Activated T-cell treated with anti-CD3 and anti-CD28 coated beads, Interleukin-2, amount 50 U/mL, for 72 hours (primary cell): ENCODE data around the gene UQCRFS1. TPM values are rescaled to one million over a fixed set of nuclear protein-coding genes. Genes with fewer than 3 reads are reported as not detected.
"Not testable (repeated sequence)": the region's sequence is repeated elsewhere in the genome, so short reads cannot be mapped to it uniquely, and the experiment has no call there.

Experiments
- ATAC-seq, 2 donors: fragments of 150-1000 bp; cut with Tn5 transposase; replicated peaks in 1 of 2; 2 replicates each; pipeline ENCODE4 v1.10.0; 2021; ENCODE audit warnings: moderate library complexity in 2 of 2, mild to moderate bottlenecking in 1 of 2
- DNase-seq, 2 donors: peaks; one replicate each; pipeline ENCODE4 v3.0.0; 2021 to 2022; ENCODE audit warnings: mixed read lengths in 1 of 2
- H3K27ac Mint-ChIP-seq: one replicate; pipeline ENCODE4 v1.8.0; 2022; ENCODE audit warnings: mild to moderate bottlenecking, moderate library complexity, mixed read lengths
- H3K27me3 Mint-ChIP-seq: one replicate; pipeline ENCODE4 v1.8.0; 2022; ENCODE audit warnings: low read depth, mixed read lengths
- H3K36me3 Mint-ChIP-seq, 2 donors: one replicate each; pipeline ENCODE4 v1.8.0; 2022; ENCODE audit warnings: mixed read lengths in 2 of 2, mild to moderate bottlenecking in 1 of 2; ENCODE audit not compliant: insufficient read depth in 2 of 2
- H3K4me1 Mint-ChIP-seq: one replicate; pipeline ENCODE4 v1.8.0; 2022; ENCODE audit warnings: low read depth, mixed read lengths
- H3K4me3 Mint-ChIP-seq, 2 donors: one replicate each; pipeline ENCODE4 v1.8.0; 2022; ENCODE audit warnings: mild to moderate bottlenecking in 2 of 2, mixed read lengths in 2 of 2, moderate library complexity in 2 of 2
- H3K9me3 Mint-ChIP-seq, 2 donors: one replicate each; pipeline ENCODE4 v1.8.0; 2022; ENCODE audit warnings: mixed read lengths in 2 of 2
- total RNA-seq, 2 donors: library from RNA; stranded (reverse); gene quantifications; one replicate each; pipeline ENCODE4 v1.2.3, GENCODE V29; 2022

Gene UQCRFS1
- total RNA-seq, 2 donors from 2014 or later: 39.1 to 40.1 TPM

DNA sequence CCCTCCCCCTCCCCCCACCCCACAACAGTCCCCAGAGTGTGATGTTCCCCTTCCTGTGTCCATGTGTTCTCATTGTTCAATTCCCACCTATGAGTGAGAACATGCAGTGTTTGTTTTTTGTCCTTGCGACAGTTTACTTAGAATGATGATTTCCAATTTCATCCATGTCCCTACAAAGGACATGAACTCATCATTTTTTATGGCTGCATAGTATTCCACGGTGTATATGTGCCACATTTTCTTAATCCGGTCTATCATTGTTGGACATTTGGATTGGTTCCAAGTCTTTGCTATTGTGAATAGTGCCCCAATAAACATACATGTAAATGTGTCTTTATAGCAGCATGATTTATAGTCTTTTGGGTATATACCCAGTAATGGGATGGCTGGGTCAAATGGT is 2.4 kb downstream of the UQCRFS1 start:
- Mint-ChIP-seq H3K4me3 (peak overlapping the region; percentile 27 to 39), H3K36me3 (peaks cover 17 to 32% of the 10 kb centered on the region in 2 donors), H3K4me1 (peaks cover 46% of the 10 kb centered on the region)
- not testable (repeated sequence) for DNase-seq, H3K9me3 Mint-ChIP-seq, H3K27ac Mint-ChIP-seq, ATAC-seq, H3K27me3 Mint-ChIP-seq

DNA sequence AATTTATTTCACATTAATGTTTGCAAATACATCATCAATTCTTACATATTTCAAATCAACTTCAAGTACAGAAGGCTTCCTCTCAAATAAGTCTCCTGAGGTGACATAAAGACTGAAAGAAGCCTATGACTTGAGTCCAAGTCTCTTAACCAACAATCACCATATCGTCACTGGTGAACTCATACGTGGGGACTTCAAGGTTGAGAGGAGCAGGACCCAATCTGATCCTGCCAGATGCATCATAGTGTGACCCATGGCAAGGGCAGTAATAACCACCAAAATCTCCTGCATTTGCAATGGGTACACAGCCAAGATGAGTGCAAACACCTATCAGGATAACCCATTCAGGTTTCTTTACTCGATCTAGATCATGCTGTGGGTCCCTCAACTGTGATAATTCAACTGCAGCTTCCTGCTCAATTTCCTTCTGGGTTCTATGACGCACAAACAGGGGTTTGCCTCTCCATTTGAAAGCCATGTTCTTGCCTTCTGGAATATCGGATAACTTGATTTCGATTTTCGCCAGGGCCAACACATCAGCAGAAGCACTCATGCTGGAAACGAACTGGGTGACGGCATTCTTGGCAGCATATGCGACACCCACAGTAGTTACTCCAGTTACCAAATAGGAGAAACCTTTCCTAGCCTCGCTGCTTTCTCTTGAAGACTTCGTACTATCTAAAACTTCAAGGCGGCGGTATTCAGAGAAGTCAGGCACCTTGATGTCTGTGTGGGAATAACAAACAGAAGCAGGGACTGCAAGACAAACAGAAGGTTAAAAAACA is 5.4 kb downstream of the UQCRFS1 start:
- not testable (repeated sequence) for H3K27ac Mint-ChIP-seq, H3K4me3 Mint-ChIP-seq, DNase-seq, ATAC-seq, H3K9me3 Mint-ChIP-seq, H3K27me3 Mint-ChIP-seq
- Mint-ChIP-seq H3K4me1 (peaks cover 38% of the 10 kb centered on the region), H3K36me3 (peaks cover 17 to 32% of the 10 kb centered on the region in 2 donors)

DNA sequence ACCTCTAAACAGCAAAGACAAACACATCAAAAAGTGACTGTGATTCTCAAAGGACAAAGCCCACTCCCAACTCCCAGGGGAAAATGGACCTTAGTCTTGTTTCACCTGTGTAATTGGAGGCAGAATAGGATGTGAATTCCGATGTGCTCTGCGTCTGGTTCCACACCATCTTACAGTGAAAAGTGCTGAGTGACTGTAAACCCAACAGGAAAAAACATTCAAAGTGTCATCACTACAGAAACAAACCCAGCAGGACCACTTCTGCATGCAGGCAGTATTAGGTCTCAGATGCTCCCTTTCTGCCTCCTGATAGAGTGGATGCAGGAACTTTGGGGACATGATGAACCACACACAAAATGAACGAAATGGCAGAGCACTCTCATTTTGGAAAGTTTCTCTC is 6.5 kb downstream of the UQCRFS1 start:
- Mint-ChIP-seq H3K4me3 (no peak overlapping the region), H3K4me1 (peaks cover 28% of the 10 kb centered on the region), H3K9me3 (peaks cover 2 to 3% of the 10 kb centered on the region in 2 donors), H3K27ac (peak overlapping the region; percentile 61), H3K27me3 (no peaks in the 10 kb centered on the region), H3K36me3 (peaks cover 7 to 24% of the 10 kb centered on the region in 2 donors)
- DNase-seq (no peak), ATAC-seq (no peak)

DNA sequence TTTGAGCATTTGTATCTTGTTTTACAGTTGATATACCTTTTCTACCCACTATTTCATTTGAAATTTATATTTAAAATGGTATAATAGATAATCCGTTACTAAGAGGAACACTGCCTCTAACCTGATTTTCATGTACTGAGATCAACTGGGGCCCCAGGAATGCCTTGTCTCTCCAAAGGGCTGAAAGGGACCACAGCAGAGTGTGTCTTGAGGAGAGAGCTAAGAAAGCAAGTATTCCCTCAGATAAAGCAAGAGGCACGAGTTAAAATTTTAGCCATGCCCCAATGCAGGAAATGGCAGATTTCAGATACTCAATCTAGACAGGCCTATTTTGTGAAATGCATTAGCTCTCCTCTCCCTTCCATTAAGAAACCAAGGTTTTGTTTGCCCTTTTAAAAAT is 10.7 kb downstream of the UQCRFS1 start:
- no peaks in the 10 kb centered on the region for H3K4me1 Mint-ChIP-seq
- H3K36me3 Mint-ChIP-seq: peaks cover 2 to 14% of the 10 kb centered on the region in 2 donors
- no peaks in the 10 kb centered on the region for H3K27me3 Mint-ChIP-seq
- H3K9me3 Mint-ChIP-seq: peaks cover 2 to 7% of the 10 kb centered on the region in 2 donors
- ATAC-seq (no peak), DNase-seq (no peak)
- H3K4me3 Mint-ChIP-seq: no peak overlapping the region
- no peak overlapping the region for H3K27ac Mint-ChIP-seq

DNA sequence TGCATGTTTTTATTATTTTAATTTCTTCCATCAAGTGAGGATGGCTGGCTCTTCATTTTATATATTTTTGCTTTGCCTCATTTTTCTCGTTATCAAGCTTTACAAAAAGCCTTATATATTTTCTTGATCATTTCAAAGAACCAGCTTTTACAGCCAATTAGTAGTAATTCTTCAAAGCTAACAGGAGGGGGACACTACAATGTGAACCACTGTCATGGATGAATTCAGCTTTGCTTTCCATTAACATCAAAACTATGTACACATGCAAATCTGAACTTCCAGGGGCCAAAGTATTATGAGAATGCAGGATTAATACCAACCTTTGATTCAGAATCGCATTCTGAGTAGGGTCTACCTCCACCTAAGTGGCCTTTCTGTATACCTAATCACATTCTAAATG is 11.1 kb downstream of the UQCRFS1 start:
- Mint-ChIP-seq H3K36me3 (peaks cover 2 to 14% of the 10 kb centered on the region in 2 donors), H3K9me3 (peaks cover 2 to 8% of the 10 kb centered on the region in 2 donors)

DNA sequence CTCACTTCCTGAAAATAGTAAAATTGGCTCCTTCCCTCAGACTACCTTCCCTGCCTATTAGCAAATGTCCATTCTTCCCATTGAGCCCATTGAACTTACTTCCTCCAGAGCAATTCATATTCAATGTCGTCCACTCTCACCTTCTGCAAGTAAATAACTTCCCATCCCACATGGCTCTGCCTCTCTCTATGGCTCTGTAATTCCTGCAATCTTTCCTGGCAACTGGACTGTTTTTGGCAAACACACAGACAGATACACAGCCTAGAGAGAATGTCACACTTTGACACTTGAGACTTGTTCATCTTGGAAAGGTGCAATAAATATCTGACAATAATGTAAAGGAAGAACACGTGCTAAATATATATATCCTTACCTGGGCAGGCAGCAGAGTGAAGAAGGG is 18.3 kb downstream of the UQCRFS1 start:
- Mint-ChIP-seq H3K4me3 (no peak overlapping the region), H3K36me3 (peaks cover 0 to 2% of the 10 kb centered on the region in 2 donors), H3K27me3 (peaks cover 5% of the 10 kb centered on the region), H3K4me1 (peaks cover 5% of the 10 kb centered on the region), H3K27ac (no peak overlapping the region), H3K9me3 (peaks cover 2 to 9% of the 10 kb centered on the region in 2 donors)
- ATAC-seq (no peak), DNase-seq (no peak)

More for the DNA sequence above, 11.1 kb downstream of the UQCRFS1 start:
- no peak for DNase-seq
- Mint-ChIP-seq H3K4me3 (no peak overlapping the region), H3K4me1 (no peaks in the 10 kb centered on the region), H3K27me3 (no peaks in the 10 kb centered on the region), H3K27ac (no peak overlapping the region)
- no peak for ATAC-seq

DNA sequence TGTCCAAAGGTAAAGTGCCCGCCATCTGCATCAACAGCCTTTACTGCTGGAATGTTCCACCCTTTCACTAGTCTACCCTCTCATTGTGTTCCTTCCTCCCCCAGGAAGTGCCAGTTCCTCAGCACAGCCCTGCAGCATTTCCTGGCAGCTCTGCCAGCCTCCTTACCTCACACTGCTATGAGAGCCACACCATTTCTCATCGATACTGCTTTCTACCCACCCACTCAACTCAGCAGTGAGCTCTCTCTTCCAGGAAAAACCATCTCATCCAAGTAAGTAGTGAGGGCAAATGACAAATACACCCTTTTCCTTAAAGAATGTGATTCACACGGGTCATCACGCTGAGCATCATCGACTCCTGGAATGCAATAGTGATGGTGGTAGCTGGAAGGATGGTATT is 19.8 kb downstream of the UQCRFS1 start:
- no peak for DNase-seq
- ATAC-seq: peak in 1 of 2 donors; percentile 60
- Mint-ChIP-seq H3K4me1 (peaks cover 5% of the 10 kb centered on the region), H3K9me3 (peaks cover 0 to 4% of the 10 kb centered on the region in 2 donors), H3K36me3 (peaks cover 0 to 2% of the 10 kb centered on the region in 2 donors), H3K27ac (no peak overlapping the region), H3K4me3 (no peak overlapping the region), H3K27me3 (peaks cover 5% of the 10 kb centered on the region)

DNA sequence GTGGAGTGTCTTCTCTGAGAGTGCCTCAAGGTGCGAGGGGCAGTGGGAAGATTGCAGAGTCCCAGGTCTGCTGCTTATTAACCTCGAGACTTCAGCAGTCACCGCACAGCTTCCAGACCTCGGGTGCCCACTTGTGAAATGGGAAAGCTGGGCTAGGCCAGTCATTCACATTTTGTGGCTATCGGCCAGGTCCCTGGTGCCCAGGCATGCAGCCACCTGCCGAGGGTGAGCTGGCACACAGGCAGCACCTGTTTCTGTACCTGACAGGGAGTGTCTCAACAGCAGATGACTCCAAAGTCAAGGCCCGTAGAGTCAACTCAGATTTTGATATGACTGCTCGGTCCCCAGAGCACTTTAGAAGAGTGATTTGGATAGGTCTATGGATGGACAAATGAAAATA is 21.9 kb downstream of the UQCRFS1 start:
- ATAC-seq: no peak
- Mint-ChIP-seq H3K36me3 (no peaks in the 10 kb centered on the region), H3K4me1 (peaks cover 5% of the 10 kb centered on the region), H3K4me3 (no peak overlapping the region), H3K27me3 (peaks cover 5% of the 10 kb centered on the region), H3K9me3 (no peaks in the 10 kb centered on the region), H3K27ac (no peak overlapping the region)
- DNase-seq: no peak

DNA sequence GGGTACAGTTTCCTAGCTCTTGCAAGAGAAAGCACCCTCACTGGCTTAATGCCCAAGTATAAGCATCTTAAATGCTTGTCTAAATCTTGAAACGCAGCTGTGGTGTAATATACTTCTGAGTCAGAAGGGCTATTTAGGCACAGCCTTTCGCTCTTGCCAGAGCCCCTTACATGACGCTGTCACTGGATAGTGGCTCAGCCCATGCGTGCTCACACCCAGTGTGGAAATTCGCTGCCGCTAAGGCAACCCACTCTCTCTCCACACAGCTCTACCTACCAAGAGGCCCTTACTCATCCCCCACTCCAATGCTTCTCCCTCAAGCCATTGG is 24.0 kb downstream of the UQCRFS1 start:
- peaks cover 10% of the 10 kb centered on the region for H3K27me3 Mint-ChIP-seq
- H3K36me3 Mint-ChIP-seq: no peaks in the 10 kb centered on the region
- H3K4me3 Mint-ChIP-seq: no peak overlapping the region
- no peaks in the 10 kb centered on the region for H3K9me3 Mint-ChIP-seq
- H3K27ac Mint-ChIP-seq: no peak overlapping the region
- no peak for ATAC-seq
- H3K4me1 Mint-ChIP-seq: peaks cover 5% of the 10 kb centered on the region
- DNase-seq: no peak

DNA sequence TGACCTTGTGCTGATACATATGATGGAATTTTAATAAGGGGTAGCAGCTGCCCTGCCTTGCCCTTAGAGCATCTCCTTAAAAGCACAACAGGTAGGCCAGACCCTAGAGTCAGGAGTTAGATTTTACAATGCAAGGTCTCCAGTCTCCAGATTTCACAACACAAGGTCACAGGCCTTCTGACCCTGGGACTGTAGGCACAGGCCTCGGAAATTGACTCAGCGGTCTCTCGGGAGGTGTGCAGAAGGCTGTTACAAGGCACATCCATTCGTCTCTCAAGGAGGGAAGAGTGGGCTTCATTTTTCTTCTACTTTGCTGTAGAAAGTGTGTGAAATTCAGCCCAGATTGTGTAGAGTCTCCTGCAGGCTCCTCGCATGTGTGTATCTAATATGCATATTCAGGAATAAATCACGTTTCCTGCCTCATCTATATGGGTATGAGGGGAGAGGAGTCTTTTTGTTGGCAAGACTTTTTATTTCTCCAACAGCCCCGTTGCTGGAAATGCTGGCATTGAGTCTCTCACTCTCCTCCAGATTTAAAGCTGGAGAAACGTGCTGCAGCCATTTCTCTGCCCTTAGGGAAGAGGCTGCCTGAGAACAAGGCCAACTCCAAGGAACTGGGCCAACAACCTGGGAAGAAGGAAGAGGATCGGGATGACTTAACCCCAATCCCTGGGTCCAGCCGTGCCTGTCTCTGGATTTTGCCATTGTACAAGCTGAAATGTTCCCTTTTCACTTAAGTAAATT is 24.5 kb downstream of the UQCRFS1 start:
- Mint-ChIP-seq H3K27me3 (peaks cover 10% of the 10 kb centered on the region), H3K4me3 (no peak overlapping the region), H3K36me3 (no peaks in the 10 kb centered on the region), H3K4me1 (peaks cover 5% of the 10 kb centered on the region), H3K9me3 (no peaks in the 10 kb centered on the region), H3K27ac (no peak overlapping the region)
- no peak for ATAC-seq
- DNase-seq: no peak

DNA sequence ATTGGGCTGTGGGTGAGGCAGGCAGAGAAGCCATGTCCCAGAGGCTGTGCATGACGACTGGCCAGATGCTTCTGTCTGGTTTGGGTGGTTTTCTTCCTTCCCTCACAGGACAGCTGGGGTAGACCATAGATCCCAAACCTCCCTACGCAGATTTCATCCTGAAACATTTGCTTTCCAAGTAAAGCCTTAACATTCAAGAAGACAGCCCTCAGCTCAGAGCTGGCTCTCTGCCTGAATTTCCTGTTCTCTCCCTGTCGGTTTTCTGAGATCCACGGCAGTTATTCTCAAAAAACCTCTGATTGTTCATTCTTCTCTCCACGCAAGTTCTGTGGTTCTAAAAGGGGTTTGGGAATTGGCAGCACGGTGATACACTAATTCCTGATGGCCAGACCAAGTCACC is 25.3 kb downstream of the UQCRFS1 start:
- Mint-ChIP-seq H3K4me3 (no peak overlapping the region), H3K27ac (no peak overlapping the region), H3K27me3 (peaks cover 10% of the 10 kb centered on the region), H3K9me3 (no peaks in the 10 kb centered on the region), H3K36me3 (no peaks in the 10 kb centered on the region), H3K4me1 (no peaks in the 10 kb centered on the region)
- ATAC-seq (no peak), DNase-seq (no peak)

DNA sequence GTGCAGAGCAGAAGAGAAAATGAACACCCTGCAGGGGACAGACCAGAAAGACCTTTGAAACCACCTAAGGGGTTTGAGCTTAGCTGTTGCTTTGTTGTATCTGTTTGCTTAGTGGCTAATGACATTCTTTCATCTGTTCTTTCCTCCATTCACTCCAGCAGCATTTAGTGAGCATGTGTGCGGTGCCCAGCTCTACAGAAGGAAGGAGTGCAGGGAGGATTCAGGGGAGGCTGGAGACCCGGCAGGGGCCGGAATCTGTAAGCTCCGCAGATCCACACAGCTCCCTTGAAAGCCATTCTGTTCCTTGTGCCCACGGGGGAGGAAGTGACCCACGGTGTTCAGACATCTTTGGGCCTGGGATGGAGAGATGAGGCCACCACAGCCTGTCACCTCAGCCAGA is 27.5 kb downstream of the UQCRFS1 start:
- H3K27ac Mint-ChIP-seq: no peak overlapping the region
- H3K36me3 Mint-ChIP-seq: no peaks in the 10 kb centered on the region
- no peaks in the 10 kb centered on the region for H3K9me3 Mint-ChIP-seq
- H3K27me3 Mint-ChIP-seq: peaks cover 10% of the 10 kb centered on the region
- H3K4me3 Mint-ChIP-seq: no peak overlapping the region
- no peak for ATAC-seq
- DNase-seq: no peak
- no peaks in the 10 kb centered on the region for H3K4me1 Mint-ChIP-seq

DNA sequence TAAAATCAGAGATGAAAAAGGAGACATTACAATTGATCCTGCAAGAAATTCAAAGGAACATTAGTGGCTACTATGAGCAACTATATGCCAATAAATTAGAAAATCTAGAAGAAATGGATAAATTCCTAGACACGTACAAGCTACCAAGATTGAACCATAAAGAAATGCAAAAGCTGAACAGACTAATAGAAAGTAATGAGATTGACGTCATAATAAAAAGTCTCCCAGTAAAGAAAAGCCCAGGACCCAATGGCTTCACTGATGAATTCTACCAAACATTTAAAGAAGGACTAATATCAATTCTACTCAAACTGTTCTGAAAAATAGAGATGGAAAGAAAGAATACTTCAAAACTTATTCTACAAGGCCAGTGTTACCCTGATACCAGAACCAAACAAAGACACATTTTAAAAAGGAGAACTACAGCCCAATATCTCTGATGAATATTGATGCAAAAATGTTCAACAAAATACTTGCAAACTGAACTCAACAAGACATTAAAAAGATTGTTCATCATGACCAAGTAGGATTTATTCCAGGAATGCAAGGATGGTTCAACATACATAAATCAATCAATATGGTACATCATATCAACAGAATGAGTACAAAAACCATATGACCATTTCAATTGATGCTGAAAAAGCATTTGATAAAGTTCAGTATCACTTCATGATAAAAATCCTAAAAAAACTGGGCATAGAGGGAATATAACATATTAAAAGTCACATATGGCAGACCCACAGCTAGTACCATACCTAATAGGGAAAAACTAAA is 35.8 kb downstream of the UQCRFS1 start:
- no peak for ATAC-seq
- no peak overlapping the region for H3K27ac Mint-ChIP-seq
- H3K4me3 Mint-ChIP-seq: no peak overlapping the region
- H3K9me3 Mint-ChIP-seq: peaks cover 13 to 19% of the 10 kb centered on the region in 2 donors
- H3K4me1 Mint-ChIP-seq: no peaks in the 10 kb centered on the region
- H3K27me3 Mint-ChIP-seq: no peaks in the 10 kb centered on the region
- peaks cover 9 to 13% of the 10 kb centered on the region in 2 donors for H3K36me3 Mint-ChIP-seq
- no peak for DNase-seq
